PFSK-1 (cell line): ENCODE data around the gene GDF9.

ENCODE experiments used
- FOXP2 ChIP-seq: optimal IDR thresholded peaks from 2 replicates; pipeline ENCODE3; 2011; ENCODE audit warnings: borderline replicate concordance, control low read depth, inconsistent platforms; ENCODE audit not compliant: insufficient read depth; ENCODE audit errors: extremely low read length, extremely low read depth
- POLR2AphosphoS5 ChIP-seq: IDR thresholded peaks from 2 replicates; pipeline ENCODE4 v1.6.1; 2012; ENCODE audit warnings: low read depth, mild to moderate bottlenecking, control low read depth, low read length, moderate library complexity
- SIN3A ChIP-seq: IDR thresholded peaks from 2 replicates; pipeline ENCODE4 v1.6.1; 2012; ENCODE audit warnings: mild to moderate bottlenecking, low read length, moderate library complexity, borderline replicate concordance; ENCODE audit not compliant: insufficient read depth
- TAF1 ChIP-seq: IDR thresholded peaks from 2 replicates; pipeline ENCODE4 v1.6.1; 2012; ENCODE audit warnings: low read length, control low read depth, borderline replicate concordance; ENCODE audit not compliant: insufficient read depth
- TF ChIP-seq, protein P1 (sequence below), 2 experiments: IDR thresholded peaks; 2 replicates each; pipeline versions ENCODE4 v1.6.1 to v1.8.0; 2011 to 2012; ENCODE audit warnings: low read depth in 2 of 2, low read length in 2 of 2, control low read depth in 1 of 2, inconsistent platforms in 1 of 2, mild to moderate bottlenecking in 1 of 2, moderate library complexity in 1 of 2; ENCODE audit not compliant: insufficient read depth in 1 of 2

DNA sequence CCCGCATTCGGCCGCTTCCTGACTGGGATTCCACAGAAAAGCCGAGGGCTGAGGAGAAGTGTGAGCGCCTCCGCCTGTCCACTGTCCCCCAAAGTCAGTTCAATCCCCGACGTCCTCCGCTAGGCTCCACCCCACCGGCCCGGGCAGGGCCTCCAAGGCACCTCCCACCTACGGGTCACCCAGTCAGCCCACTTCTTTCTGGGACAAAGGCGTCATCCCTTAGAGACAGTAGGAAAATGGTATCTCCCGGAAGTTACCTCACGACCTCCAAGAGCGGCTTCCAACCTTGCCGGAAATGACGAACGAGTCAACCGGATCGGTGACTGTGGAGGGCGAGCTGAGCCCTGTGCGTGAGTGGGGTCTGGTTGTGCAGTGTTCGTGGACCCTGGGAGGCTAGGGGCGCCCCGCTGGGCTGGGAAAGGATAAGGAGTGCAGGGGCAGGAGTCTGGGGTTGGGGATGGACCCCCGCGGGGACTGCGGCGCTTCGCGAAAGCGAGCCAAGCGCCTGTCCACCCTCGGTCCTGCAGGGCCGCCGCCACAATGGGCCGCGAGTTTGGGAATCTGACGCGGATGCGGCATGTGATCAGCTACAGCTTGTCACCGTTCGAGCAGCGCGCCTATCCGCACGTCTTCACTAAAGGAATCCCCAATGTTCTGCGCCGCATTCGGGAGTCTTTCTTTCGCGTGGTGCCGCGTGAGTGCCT lies at the start of gene GDF9, which contains the start of gene UQCRQ:
- TF ChIP-seq TAF1 (peak; percentile 95), SIN3A (0 out of 2 replicates have a peak, but pooled peaks have one; percentile 13), POLR2AphosphoS5 (peak; percentile 98), FOXP2 (no peak)
- TF ChIP-seq, protein P1, sequence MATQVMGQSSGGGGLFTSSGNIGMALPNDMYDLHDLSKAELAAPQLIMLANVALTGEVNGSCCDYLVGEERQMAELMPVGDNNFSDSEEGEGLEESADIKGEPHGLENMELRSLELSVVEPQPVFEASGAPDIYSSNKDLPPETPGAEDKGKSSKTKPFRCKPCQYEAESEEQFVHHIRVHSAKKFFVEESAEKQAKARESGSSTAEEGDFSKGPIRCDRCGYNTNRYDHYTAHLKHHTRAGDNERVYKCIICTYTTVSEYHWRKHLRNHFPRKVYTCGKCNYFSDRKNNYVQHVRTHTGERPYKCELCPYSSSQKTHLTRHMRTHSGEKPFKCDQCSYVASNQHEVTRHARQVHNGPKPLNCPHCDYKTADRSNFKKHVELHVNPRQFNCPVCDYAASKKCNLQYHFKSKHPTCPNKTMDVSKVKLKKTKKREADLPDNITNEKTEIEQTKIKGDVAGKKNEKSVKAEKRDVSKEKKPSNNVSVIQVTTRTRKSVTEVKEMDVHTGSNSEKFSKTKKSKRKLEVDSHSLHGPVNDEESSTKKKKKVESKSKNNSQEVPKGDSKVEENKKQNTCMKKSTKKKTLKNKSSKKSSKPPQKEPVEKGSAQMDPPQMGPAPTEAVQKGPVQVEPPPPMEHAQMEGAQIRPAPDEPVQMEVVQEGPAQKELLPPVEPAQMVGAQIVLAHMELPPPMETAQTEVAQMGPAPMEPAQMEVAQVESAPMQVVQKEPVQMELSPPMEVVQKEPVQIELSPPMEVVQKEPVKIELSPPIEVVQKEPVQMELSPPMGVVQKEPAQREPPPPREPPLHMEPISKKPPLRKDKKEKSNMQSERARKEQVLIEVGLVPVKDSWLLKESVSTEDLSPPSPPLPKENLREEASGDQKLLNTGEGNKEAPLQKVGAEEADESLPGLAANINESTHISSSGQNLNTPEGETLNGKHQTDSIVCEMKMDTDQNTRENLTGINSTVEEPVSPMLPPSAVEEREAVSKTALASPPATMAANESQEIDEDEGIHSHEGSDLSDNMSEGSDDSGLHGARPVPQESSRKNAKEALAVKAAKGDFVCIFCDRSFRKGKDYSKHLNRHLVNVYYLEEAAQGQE (IDR thresholded peaks at IDR 0.05; ENCODE audit: insufficient read depth in 1 of 2, low read depth in 2 of 2, low read length in 2 of 2), result no peak
